Loucy (cell line): ENCODE data around the gene SMPDL3A.

ENCODE experiments used
- H2AFZ ChIP-seq: fragments of 200-600 bp; sonication (generic); 2 replicates; pipeline ENCODE4 v1.6.0; 2016; ENCODE audit warnings: antibody characterized with exemption, mild to moderate bottlenecking, low read length, moderate library complexity
- H3F3A ChIP-seq: fragments of 200-600 bp; 2 replicates; pipeline ENCODE4 v1.6.0; 2016; ENCODE audit warnings: antibody characterized with exemption, low read depth, mild to moderate bottlenecking
- H3K27me3 ChIP-seq: fragments of 200-600 bp; sonication (generic); 2 replicates; pipeline ENCODE4 v1.6.1; 2014; ENCODE audit warnings: low read length, mild to moderate bottlenecking; ENCODE audit not compliant: insufficient read depth, poor library complexity, severe bottlenecking
- H3K36me3 ChIP-seq: fragments of 200-600 bp; sonication (generic); 2 replicates; pipeline ENCODE4 v1.6.1; 2016; ENCODE audit warnings: low read length; ENCODE audit not compliant: insufficient read depth
- H3K4me1 ChIP-seq: fragments of 200-600 bp; sonication (generic); 2 replicates; pipeline ENCODE4 v1.5.1; 2014; ENCODE audit warnings: low read length, mild to moderate bottlenecking; ENCODE audit not compliant: insufficient read depth, poor library complexity, severe bottlenecking
- H3K4me2 ChIP-seq: fragments of 200-600 bp; sonication (generic); 2 replicates; pipeline ENCODE4 v1.6.0; 2014; ENCODE audit warnings: antibody characterized with exemption, low read length, low read depth, mild to moderate bottlenecking; ENCODE audit not compliant: poor library complexity, severe bottlenecking
- H3K4me3 ChIP-seq: fragments of 200-600 bp; sonication (generic); 2 replicates; pipeline ENCODE4 v1.5.1; 2014; ENCODE audit warnings: low read length, mild to moderate bottlenecking, mixed read lengths; ENCODE audit not compliant: poor library complexity, severe bottlenecking
- H3K79me2 ChIP-seq: fragments of 200-600 bp; sonication (generic); 2 replicates; pipeline ENCODE4 v1.6.1; 2014; ENCODE audit warnings: low read length; ENCODE audit not compliant: insufficient read depth
- H3K9ac ChIP-seq: fragments of 200-600 bp; sonication (generic); 2 replicates; pipeline ENCODE4 v1.6.0; 2014; ENCODE audit warnings: mild to moderate bottlenecking, low read depth, low read length, moderate library complexity; ENCODE audit not compliant: poor library complexity, severe bottlenecking
- H3K9me2 ChIP-seq: fragments of 200-600 bp; sonication (generic); replicated peaks from 2 replicates; pipeline ENCODE4 v1.6.1; 2016; ENCODE audit warnings: low read depth, low read length, mixed read lengths
- H3K9me3 ChIP-seq: fragments of 200-600 bp; sonication (generic); 2 replicates; pipeline ENCODE4 v1.6.1; 2014; ENCODE audit warnings: mild to moderate bottlenecking, antibody characterized with exemption, low read length, low read depth; ENCODE audit not compliant: insufficient read depth
- H4K20me1 ChIP-seq: fragments of 200-600 bp; sonication (generic); 2 replicates; pipeline ENCODE4 v1.6.0; 2014; ENCODE audit warnings: antibody characterized with exemption, low read length, mild to moderate bottlenecking; ENCODE audit not compliant: insufficient read depth, poor library complexity, severe bottlenecking
- EZH2phosphoT487 ChIP-seq: fragments of 200-600 bp; IDR thresholded peaks from 2 replicates; pipeline ENCODE4 v1.6.1; 2018; ENCODE audit warnings: antibody characterized with exemption, mild to moderate bottlenecking, moderate library complexity, borderline replicate concordance
- TF ChIP-seq, protein P1 (sequence below): fragments of 200-600 bp; sonication (generic); conservative IDR thresholded peaks from 2 replicates; pipeline ENCODE4 v1.5.1; 2014; ENCODE audit warnings: mild to moderate bottlenecking, antibody characterized with exemption, low read length

SMPDL3A gene

DNA sequence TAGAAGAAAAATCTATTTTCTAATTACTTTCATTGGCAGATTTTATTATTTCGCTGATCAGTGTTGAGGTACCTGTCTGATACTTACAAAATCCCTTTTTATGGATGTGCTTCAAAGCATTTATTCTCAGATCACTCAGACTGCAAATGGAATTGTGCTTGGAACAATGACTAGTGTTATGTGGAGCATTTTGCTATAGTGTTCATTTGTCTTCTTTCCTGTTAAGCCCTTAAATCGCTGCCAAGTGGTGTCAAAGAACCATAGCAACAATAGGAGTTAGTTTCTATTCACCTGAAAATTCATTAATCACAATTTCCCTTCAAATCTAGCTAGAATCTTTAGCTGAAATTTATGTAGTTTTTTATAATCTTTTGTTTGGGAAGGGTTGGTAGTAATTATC lies 29.8 kb downstream of the SMPDL3A start:
- no peak overlapping the region for H2AFZ ChIP-seq
- no peaks in the 10 kb centered on the region for H3K27me3 ChIP-seq
- no peak for TF ChIP-seq EZH2phosphoT487
- TF ChIP-seq, protein P1, sequence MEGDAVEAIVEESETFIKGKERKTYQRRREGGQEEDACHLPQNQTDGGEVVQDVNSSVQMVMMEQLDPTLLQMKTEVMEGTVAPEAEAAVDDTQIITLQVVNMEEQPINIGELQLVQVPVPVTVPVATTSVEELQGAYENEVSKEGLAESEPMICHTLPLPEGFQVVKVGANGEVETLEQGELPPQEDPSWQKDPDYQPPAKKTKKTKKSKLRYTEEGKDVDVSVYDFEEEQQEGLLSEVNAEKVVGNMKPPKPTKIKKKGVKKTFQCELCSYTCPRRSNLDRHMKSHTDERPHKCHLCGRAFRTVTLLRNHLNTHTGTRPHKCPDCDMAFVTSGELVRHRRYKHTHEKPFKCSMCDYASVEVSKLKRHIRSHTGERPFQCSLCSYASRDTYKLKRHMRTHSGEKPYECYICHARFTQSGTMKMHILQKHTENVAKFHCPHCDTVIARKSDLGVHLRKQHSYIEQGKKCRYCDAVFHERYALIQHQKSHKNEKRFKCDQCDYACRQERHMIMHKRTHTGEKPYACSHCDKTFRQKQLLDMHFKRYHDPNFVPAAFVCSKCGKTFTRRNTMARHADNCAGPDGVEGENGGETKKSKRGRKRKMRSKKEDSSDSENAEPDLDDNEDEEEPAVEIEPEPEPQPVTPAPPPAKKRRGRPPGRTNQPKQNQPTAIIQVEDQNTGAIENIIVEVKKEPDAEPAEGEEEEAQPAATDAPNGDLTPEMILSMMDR = no peak
- H3K4me3 ChIP-seq = no peak overlapping the region
- H3K79me2 ChIP-seq = no peaks in the 10 kb centered on the region
- H3K4me1 ChIP-seq = no peaks in the 10 kb centered on the region
- no peaks in the 10 kb centered on the region for H4K20me1 ChIP-seq
- no peaks in the 10 kb centered on the region for H3K9me2 ChIP-seq
- H3K4me2 ChIP-seq = no peak overlapping the region
- no peaks in the 10 kb centered on the region for H3F3A ChIP-seq
- H3K9me3 ChIP-seq = no peaks in the 10 kb centered on the region
- no peak overlapping the region for H3K9ac ChIP-seq
- H3K36me3 ChIP-seq = no peaks in the 10 kb centered on the region

DNA sequence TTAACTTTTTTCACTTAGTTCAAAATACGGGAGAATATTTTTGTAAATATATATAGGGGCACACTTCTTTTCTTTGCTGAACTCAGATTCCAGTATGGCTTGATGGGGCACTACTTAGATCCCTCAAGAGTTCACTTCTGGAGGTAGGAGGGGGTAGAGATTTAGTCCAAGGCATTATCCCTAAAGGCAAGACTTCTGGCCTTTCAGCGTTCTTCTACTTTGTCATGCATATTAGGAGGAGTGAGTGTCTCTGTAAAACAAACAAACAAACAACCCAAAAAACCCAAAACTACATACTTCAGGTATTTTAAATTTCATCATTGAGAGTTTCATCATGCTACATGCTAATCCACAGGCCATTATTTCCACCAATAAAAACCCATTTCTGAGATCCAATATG lies 32.0 kb downstream of the SMPDL3A start:
- Histone ChIP-seq H3K79me2 (no peaks in the 10 kb centered on the region), H3K27me3 (no peaks in the 10 kb centered on the region), H3K4me2 (no peak overlapping the region), H2AFZ (no peak overlapping the region), H3F3A (no peaks in the 10 kb centered on the region), H3K9me3 (no peaks in the 10 kb centered on the region), H3K4me3 (no peak overlapping the region), H3K4me1 (no peaks in the 10 kb centered on the region), H3K9me2 (no peaks in the 10 kb centered on the region), H3K36me3 (no peaks in the 10 kb centered on the region), H4K20me1 (no peaks in the 10 kb centered on the region), H3K9ac (no peak overlapping the region)
- no peak for TF ChIP-seq EZH2phosphoT487
- TF ChIP-seq, protein P1 = no peak

DNA sequence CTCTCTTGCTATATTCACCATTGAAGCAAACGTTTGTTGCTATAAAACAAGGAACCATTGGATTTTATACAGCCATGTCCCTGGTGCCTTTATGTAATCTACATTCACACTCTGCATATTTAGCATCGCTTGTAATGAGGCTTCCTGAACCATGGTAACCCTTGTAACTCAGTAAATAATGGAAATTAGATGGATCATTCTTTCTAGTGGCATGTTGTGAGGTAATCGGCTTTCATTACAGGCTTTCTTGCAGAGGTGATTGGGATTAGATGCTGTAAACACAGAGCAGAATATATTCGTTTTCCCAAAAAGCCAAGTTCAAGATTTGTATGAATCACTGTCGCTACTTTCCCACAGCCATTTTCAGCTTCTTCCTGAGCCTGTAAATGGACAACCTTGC lies 36.1 kb downstream of the SMPDL3A start:
- H3K27me3 ChIP-seq = no peaks in the 10 kb centered on the region
- H3K9me3 ChIP-seq = no peaks in the 10 kb centered on the region
- no peaks in the 10 kb centered on the region for H3K9me2 ChIP-seq
- H3K4me2 ChIP-seq = no peak overlapping the region
- no peaks in the 10 kb centered on the region for H4K20me1 ChIP-seq
- no peak overlapping the region for H3K9ac ChIP-seq
- no peak overlapping the region for H2AFZ ChIP-seq
- TF ChIP-seq, protein P1 = no peak
- TF ChIP-seq EZH2phosphoT487 = no peak
- no peaks in the 10 kb centered on the region for H3K79me2 ChIP-seq
- no peaks in the 10 kb centered on the region for H3K4me1 ChIP-seq
- H3K4me3 ChIP-seq = no peak overlapping the region
- no peaks in the 10 kb centered on the region for H3K36me3 ChIP-seq
- no peaks in the 10 kb centered on the region for H3F3A ChIP-seq
